ENCODE data around the gene GET4.

GET4 gene

DNA sequence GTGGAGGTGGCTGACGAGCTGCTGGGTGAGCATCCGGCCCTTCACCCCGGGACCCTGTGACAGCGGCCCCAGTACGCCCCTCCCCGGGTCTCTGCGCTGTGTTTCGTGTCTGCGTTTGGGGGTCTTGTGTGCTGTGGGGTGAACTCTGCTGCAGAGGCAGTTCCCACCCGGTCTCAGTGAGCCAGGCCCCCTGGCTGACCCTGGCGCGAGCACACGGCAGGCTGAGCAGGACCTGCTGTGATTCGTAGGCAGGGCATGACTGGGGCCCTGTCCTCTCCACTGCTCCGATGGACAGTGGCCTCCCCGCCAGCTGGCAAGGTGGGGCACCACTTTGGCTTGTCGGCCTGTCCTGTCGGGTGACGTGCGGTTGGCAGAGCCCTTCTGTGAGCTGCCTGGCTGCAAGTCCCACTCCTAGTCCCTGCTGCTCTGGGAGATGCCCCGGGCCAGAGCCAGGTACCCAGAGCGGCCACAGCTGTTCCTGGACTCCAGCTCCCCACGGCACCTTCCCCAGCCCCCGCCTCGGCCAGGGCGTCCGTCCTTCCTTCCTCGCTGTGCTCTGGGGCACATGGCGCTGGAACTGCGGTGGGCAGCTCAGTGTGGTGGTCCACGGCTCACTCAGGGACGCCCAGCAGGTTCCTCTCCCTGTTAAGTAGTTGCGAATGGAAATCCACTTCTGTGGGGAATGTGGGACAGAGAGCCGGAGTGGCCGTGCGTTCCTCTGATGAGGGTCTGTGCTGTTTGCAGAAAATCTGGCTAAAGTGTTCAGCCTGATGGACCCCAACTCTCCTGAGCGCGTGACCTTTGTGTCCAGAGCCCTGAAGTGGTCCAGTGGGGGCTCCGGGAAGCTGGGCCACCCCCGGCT lies 10.5 kb downstream of the GET4 start:
- DNase-seq = no peak

DNA sequence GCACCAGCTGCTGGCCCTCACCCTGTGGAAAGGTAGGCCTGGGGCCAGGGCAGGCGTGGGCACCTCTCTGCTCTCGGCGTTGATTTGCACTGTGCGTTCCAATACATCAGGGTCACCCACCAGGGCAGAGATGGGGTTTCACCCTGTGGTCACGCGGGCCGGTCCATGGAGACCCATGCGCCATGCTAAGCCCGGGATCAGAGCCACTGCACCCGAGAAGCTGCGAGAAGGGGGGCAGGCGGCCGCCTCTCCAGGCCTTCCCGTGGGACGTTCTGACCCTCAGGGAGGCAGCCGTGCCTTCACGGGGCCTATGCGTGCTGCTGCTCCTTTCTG lies 11.1 kb downstream of the GET4 start:
- DNase-seq = no peak

DNA sequence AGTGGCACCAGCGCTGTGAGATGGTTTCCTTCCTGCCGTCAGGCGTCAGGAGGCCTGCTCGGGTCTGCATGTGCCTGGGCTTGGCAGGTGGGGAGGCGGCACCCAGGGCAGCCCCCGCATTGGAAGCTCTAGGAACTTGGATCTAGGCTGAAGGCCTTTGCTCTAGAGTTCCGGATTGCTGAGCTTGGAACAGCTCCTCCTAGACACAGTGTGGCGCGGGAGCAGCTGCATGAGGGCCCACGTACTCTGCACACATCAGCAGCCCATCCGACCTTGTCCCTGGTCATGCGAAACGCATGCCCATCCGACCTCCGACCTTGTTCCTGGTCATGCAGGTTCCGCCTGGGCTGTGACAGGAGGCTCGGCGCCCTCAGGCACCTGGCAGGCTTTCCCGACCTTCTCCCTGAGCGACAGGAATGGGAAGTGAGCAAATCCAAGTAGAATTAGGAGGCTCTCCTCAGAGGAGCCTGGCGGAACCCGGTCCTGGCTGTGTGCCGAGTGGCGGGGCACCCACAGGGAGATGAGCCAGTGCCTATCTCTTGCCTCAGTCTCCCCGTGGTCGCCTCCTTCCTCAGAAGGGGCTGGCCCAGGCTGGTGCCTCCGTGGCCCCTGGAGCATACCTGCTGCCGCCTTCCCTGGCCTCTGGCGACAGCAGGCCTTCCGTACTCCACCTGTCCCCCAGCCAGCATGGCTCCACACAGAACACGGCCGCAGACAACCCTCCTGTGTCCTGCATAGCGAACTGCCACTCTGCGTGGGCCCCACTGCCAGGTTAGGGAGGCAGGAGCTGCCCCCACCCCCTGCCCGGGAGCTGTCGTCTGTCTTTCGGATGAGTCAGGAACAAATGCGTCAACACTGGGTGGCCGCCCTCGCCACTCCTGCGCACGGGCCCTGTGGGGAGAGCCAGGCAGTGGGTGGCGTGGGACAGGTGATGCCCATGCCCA lies 12.0 kb downstream of the GET4 start:
- no peak for DNase-seq

DNA sequence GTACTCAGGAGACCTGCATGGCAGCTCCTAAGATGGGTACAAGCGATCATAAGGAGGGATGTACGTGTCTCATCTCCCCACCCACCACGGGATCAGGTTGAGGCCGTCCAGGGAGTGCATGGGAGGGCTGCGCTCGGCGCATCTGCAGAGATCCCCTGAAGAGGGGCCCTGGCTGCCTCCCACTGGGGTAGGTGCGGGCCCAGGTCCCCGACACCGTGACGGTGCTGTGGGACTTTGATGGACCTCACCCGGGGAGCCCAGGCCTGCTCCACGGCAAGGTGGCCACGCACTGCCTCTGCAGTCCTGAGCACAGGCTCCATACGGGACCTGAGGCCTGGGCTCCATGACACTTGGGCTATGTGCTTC lies 12.7 kb downstream of the GET4 start:
- no peak for DNase-seq

DNA sequence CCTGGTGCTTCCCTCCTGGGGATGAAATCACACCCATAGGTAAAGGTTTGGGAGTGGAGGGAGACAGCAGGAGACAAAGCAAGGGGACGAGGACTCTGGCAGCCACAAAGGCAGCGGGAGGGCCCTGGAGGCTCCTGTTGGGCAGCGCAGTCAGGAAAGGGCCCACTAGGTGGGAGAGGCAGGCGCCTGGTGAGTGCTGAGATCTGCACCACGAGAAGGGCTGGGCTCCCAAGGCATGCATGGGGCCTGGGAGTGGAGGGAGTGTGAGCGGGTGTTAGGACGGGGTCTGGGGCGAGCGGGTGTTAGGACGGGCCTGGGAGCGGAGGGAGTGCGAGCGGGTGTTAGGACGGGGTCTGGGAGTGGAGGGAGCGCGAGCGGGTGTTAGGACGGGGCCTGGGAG lies 13.0 kb downstream of the GET4 start:
- no peak for DNase-seq

DNA sequence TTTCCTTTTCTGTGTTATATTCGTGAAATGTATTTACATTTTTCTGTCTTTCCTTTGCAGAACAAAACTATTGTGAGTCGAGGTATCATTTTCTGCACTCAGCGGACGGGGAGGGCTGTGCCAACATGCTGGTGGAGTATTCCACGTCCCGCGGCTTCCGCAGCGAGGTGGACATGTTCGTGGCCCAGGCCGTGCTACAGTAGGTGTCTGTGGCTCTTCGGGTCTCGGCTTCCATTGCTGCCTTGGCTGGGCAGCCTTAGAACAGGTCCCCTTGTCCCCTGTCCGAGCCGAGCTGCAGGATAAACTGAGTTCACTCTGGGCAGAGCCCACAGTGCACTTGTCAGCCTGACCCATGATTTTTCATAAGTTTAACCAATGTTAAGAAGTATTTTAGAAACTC lies 14.5 kb downstream of the GET4 start:
- no peak for DNase-seq

DNA sequence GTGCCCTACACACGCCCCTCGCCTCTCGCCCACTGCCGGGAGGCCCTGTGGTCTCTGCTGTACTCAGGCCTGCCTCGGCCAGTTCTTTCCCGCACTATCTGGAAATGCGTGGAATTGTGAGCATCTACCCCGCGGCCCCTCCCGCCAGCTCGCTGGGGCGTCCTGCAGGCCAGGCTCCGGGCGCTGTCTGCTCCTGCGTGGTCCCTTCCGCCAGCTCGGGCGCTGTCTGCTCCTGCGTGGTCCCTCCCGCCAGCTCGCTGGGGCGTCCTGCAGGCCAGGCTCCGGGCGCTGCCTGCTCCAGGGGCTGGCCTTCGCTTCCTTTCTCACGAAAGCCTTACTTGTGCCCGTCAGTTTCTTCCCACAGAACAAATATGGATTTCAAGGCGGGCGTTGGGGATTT lies 14.9 kb downstream of the GET4 start:
- no peak for DNase-seq

DNA sequence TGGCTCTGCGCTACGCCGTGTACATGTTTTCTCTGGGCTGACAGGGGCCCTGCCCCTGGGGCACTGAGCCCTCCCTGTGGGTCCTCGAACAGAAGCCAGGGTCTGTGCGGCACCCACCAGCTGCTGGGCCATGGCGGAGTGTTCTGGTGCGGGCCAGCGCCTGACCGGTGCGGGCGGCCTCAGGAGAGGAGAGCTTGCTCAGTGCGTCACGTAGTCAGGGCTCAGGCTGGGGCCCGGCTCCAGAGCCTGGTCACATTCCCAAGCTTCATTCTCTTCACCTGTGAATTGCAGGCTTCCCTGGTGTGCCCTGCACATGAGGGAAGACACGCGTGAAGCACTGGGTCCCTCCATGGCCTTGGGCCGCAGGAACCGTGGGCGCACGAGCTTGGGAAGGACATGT lies 15.5 kb downstream of the GET4 start:
- DNase-seq = no peak

DNA sequence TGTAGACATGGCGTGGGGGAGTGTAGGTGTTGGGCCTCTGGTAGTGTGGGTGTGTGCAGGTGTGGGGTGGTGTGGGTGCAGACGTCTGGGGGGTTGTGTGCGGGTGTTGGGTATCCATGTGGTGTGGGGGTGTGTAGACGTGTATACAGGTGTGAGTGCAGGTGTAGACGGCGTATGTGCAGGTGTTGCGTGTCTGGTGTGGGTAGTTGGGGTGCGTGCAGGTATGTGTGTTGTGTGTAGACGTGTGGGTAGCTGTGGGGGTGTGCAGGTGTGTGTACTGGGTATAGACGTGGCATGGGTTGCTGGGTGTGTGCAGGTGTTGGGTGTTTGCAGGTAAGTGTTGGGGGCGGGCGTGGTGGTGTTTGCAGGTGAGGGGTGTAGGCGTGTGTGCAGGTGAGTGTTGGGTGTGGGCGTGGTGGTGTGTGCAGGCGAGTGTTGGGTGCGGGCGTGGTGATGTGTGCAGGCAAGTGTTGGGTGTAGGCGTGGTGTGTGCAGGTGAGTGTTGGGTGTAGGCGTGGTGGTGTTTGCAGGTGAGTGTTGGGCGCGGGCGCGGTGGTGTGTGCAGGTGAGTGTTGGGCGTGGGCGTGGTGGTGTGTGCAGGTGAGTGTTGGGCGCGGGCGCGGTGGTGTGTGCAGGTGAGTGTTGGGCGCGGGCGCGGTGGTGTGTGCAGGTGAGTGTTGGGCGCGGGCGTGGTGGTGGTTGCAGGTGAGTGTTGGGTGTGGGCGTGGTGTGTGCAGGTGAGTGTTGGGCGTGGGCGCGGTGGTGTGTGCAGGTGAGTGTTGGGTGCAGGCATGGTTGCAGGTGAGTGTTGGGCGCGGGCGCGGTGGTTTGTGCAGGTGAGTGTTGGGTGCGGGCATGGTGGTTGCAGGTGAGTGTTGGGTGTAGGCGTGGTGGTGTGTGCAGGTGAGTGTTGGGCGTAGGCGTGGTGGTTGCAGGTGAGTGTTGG lies 16.6 kb downstream of the GET4 start:
- no peak for DNase-seq

DNA sequence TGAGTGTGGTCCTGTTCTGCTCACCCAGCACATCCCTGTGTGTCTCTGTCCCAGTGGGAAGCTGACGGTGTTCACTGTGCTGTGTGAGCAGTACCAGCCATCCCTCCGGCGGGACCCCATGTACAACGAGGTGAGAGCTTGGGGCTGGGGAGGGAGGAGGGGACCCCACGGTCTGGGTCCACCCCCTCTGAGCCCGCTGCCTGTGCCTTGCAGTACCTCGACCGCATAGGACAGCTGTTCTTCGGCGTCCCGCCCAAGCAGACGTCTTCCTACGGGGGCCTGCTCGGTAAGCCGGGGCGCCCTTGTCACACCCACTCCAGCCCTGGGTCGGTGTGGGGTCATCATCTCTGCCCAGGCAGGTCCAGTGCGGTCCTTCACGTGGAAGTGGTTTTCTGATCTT lies 17.3 kb downstream of the GET4 start:
- DNase-seq = no peak

DNA sequence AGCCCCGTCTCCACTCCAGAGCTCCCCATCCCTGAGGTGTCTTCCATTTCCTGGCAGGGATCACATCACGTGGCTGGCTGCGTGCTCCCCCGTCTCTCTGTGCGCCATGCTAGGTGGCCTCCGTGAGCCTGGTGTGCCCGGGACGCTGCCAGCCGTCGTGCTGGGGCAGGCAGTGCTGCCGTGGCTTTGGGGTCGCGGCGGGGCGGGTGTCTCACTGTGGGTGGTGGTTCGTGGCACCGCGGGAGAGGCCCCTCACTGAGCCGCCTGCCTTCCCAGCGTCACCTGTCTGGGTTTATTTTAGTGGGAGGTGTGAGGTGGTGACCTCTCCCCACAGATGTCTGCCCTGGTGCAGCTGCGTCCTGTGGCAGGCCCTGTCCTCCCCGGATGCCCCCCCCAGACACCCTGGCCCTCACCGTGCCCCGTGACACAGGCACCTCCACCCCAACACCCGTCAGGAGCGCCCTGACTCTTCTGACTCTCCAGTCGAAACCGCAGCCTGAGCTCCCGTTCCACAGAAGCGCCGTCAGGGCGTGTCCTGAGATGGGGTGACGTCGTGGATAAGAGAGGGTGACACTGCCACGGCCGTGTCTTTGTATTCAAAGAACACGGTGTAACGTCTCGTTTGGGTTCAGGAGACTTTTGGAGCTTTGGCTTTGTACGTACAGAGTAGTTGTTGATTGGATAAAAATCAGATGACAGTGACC lies 18.0 kb downstream of the GET4 start:
- DNase-seq = no peak

DNA sequence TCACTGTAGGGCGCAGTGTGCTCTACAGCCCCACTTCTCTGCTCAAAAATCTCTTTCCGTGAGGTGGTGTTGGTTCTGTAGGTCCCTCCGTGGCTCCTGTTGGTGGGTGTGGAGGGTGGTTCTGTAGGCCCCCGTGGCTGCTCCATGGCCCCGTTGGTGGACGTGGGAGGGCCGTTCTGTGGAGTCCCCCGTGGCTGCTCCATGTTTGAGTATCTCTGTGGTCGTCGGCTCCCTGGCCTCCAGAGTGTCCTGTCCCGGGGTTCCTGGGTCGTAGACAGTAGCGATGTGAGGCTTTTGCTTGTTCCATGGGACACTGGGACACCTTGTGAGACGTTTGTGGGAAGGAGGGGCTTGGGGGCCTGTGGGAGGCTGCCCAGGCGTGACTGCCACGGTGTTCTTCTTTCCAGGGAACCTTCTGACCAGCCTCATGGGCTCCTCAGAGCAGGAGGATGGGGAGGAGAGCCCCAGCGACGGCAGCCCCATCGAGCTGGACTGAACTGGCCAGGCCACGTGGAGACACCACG lies 18.6 kb downstream of the GET4 start:
- DNase-seq = no peak

DNA sequence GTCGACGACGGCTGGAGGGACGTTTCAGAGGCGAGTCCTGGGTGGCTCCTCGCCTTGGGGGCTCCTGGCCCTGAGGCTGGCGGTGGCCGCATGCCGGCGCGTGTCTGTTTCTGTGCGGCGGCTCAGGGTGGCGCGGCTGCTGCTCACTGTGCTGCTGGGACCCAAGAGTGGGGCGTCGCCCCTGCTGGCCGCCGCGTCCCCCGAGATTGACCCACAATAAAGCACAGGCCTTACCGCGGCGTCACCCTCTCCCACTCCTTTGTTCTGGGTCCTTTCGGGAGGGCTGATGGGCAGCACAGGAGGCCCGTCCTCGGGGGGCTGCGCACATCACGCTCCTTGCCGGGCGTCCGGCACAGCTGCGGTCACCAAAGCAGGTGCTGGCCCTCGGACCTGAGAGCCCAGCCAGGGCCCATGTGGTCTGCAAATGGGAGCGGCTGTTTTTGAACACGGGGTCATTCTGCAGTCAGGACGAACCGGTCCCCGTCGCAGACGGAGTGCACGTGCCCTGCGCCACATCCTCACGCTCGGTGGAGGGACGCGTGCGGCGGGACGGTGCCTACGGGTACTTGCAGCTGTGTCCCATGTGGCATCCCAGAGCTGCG lies 19.2 kb downstream of the GET4 start:
- DNase-seq = no peak

DNA sequence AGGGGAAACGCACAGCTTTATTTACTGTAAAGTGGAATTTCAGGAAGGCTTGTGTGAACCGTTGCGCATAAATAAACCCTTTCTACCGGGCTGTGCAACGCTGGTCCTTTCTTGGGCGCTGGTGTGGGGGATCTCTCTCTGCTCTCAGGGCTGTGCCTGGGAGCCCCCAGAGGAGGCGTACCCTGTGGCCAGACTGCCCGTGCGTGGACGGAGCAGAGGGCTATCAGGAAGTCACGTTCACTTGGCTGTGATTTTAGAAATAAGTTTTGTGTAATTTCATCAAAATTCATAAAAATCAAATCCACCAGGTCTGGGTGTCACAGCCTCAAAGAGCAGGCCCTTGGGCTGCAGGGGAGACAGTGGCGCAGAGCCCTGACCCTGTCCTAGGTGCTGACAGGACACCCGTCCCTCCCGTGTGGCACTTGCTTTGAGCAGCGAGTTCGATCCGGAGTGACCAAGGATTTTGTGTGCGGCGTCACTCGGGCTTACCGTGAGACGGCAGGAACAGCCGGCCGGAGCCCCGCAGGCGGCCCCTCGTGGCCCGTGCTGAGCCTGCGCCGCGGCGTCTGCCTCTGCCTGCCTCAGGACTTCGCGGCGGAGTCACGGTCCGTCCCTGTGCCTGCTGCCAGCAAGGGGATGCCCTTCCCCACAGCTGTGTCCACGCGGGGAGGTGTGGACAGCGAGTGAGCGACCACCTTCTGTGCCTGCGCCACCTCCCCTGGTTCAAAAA lies 20.2 kb downstream of the GET4 start:
- DNase-seq = no peak

DNA sequence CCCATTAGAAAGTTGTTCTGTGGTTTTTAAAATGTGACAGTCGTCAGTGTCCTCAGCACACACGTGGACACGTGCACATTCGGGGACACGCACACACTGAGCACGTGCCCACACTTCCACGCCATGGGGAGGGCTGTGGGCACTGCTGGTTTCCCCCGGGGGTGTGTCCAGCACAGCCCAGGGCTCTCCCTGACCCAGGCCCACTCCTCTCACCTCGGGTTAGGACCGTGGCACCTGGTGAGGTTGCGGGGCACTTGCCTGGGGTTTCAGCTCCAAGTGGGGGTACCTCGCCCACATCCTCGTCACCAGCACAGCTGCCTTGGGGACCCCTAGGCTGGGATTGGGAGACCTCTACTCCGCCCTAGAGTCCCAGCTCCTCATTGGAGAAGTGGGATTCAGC lies 20.7 kb downstream of the GET4 start:
- no peak for DNase-seq

DNA sequence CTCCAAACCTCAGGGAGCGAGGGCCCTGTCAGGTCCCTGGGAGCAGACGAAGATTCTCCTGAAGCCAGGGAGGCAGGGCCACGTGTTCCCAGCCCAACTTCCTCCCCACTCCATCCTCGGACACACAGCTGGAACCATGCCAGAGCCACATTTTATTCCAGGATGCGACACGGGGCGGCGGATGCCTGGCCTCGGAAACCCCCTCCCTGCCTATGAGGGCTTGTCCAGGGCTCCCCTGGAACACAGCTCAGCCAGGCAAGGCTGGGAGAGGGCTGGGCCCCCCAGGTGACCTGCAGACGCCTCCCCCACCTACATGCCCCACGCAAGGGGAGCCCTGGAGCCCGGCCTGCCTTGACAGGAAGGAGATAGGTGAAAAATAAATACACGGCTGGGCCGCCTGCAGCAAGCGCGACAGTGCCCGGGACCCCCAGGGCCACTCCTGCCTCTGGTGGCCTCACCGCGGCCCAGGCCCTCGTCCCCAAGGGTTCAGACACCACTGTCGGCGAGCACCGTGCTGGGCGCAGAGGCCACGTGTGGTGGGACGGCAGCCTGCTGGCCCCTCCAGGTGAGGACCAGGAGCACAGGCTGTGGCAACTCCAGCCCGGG lies 21.5 kb downstream of the GET4 start:
- no peak for DNase-seq

DNA sequence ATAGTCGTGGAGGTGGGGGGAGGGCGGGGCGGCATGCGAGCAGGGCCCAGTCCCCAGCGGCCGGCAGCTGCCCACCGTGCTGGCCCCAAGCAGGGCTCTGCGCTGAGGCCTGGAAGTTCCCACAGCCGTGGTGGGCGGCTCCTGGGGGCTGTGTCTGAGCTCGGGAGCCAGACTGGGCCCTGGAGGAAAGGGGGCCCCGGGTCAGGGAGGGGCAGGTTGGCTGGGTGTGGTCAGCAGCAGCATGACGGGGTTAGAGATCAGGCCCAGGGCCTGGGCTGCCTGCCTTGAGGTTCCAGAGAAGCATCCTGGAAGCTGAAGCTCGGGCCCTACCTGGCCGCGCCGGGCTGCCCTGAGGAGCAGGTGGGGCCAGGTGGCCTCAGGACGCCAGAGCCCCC lies 22.1 kb downstream of the GET4 start:
- no peak for DNase-seq

DNA sequence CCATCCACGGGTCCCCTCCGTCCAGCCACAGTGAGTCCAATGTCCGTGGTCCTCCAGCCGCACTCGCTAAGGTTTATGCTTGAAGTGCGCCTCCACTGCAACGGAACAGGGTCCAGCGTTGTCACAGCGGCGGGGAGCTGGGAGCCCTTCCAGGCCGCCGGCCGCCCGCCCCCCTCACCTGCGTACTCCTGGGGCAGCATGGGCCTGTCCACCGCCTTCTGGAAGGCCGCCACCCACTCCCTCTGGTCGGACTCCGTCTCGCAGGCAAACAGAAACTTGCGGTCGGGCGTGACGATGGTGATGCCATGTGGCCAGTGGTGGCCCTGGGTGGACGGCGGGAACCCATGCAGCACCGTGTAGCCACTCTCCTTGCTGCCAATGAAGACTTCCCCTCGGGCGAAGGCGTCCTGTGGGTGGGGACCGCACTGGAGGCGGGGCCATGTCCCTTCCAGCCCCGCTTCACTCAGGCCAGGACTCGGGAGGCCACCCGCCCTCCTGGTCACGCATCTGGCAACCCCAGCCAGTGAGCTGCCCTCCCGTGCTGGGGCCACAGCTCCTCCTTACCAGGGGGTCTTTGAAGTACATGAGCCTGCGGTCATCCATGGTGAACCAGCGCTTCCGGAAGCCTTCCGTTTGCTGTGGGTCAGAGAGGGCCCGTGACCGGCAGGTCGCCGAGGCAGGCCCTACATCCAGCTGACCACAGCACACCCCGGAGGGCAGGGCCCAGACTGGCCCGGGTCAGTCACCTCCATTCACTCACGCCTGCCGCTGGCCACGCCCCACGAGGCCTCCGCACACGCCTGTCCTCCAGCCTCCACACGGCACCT lies 22.7 kb downstream of the GET4 start:
- no peak for DNase-seq

DNA sequence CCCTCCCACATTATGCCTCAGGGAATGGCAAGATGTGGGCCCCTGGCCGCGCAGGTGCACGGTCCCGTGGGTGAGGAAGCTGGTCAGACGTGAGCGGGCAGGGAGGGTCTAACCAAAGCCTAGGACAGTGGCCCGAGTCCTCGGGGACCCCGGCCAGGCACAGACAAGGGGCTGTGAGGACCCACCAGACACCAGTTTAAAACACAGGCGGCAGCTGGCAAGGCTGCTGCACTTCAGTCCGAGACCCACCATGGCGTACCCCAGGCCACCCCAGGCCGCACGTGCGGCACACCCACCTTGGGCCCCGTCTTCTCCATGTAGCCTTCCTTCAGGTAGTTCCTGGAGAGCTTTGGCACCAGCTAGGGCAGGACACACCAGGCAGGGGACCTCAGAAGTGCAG lies 23.5 kb downstream of the GET4 start:
- no peak for DNase-seq

Data from suppressor macrophage (primary cell).